NCI-H1092 treated with DMSO at 0.1 percent for 48 hours (cell line): Measurements from ENCODE around the gene GORASP2.

ENCODE experiments used
- DNase-seq: peaks from one replicate; lab custom pipeline; 2025; lab: John Stamatoyannopoulos, UW

GORASP2 gene

GRCh38 chr2:170923799-170924198 is 5.3 kb upstream of the GORASP2 start:
- DNase-seq: no peak

- no peak for DNase-seq
Measured at GRCh38 chr2:170924969-170925368, 4.1 kb upstream of the GORASP2 start.

- no peak for DNase-seq
Measured at GRCh38 chr2:170925923-170926322, 3.1 kb upstream of the GORASP2 start.

- no peak for DNase-seq
Measured at GRCh38 chr2:170926743-170927297, 2.2 kb upstream of the GORASP2 start.

- peak; percentile 50 for DNase-seq
Measured at GRCh38 chr2:170928036-170928823, 823 bp upstream of the GORASP2 start.

- DNase-seq: no peak
Measured at GRCh38 chr2:170929686-170930050, 615 bp downstream of the GORASP2 start.

GRCh38 chr2:170930131-170930990 is 1.3 kb downstream of the GORASP2 start:
- DNase-seq: peak; percentile 20

GRCh38 chr2:170930991-170931266 is 1.9 kb downstream of the GORASP2 start:
- no peak for DNase-seq

GRCh38 chr2:170932166-170932565 is 3.1 kb downstream of the GORASP2 start:
- no peak for DNase-seq

- no peak for DNase-seq
Measured at GRCh38 chr2:170932948-170933347, 3.9 kb downstream of the GORASP2 start.

- DNase-seq: no peak
Measured at GRCh38 chr2:170937709-170938379, 8.8 kb downstream of the GORASP2 start.

- no peak for DNase-seq
Measured at GRCh38 chr2:170940066-170940465, 11.0 kb downstream of the GORASP2 start.

- no peak for DNase-seq
Measured at GRCh38 chr2:170942615-170943014, 13.6 kb downstream of the GORASP2 start.

GRCh38 chr2:170943041-170943440 is 14.0 kb downstream of the GORASP2 start:
- no peak for DNase-seq

- DNase-seq: no peak
Measured at GRCh38 chr2:170943596-170943995, 14.5 kb downstream of the GORASP2 start.

- DNase-seq: no peak
Measured at GRCh38 chr2:170944545-170944944, 15.5 kb downstream of the GORASP2 start.

- no peak for DNase-seq
Measured at GRCh38 chr2:170949415-170949814, 20.4 kb downstream of the GORASP2 start.

- DNase-seq: no peak
Measured at GRCh38 chr2:170950221-170950761, 21.2 kb downstream of the GORASP2 start.

GRCh38 chr2:170953941-170954340 is 24.9 kb downstream of the GORASP2 start:
- DNase-seq: no peak

- DNase-seq: no peak
Measured at GRCh38 chr2:170963386-170963785, 34.3 kb downstream of the GORASP2 start.

GRCh38 chr2:170965446-170966225 is 36.6 kb downstream of the GORASP2 start:
- no peak for DNase-seq
